ENCODE measurements around the gene NBPF14.
"Not testable (repeated sequence)": the region's sequence is repeated elsewhere in the genome, so short reads cannot be mapped to it uniquely, and the experiment has no call there.

Gene NBPF14

GRCh38 chr1:148483029-148483428 is 112.8 kb downstream of the NBPF14 start, which contains the start of gene PPIAL4G:
PPIAL4G (minus strand) TSS chr1:148483302; CDS start chr1:148483252, 50 bp downstream.
- DNase-seq (ENCODE audit: low read depth); H3K4me3 ChIP-seq (ENCODE audit: low read depth, low read length): not testable (repeated sequence)
